Heart right ventricle (tissue), 16 donors: ENCODE measurements around the gene CALM3. TPM values are rescaled to one million over a fixed set of nuclear protein-coding genes. Genes with fewer than 3 reads are reported as not detected.
A peak's percentile ranks its signal among the peaks of the same experiment; 100 is the strongest.

Experiments used
- ATAC-seq, 8 donors: fragments of 200-7000 bp; cut with Tn5 transposase; one replicate each; pipeline ENCODE4 v1.9.1; 2020; ENCODE audit warnings: mild to moderate bottlenecking in 8 of 8, moderate library complexity in 8 of 8, moderate number of reproducible peaks in 1 of 8
- DNase-seq, 2 donors: peaks; one replicate each; pipeline ENCODE4 v3.0.0-alpha.2; 2020
- H3K27ac ChIP-seq, 10 donors: fragments of 200-600 bp; sonication (generic) in 2 of 10; one replicate each; pipeline versions ENCODE4 v1.5.0 to v1.8.0; 2020 to 2022; ENCODE audit warnings: mild to moderate bottlenecking in 3 of 10
- H3K27me3 ChIP-seq, 7 donors: fragments of 200-600 bp; one replicate each; pipeline ENCODE4 v1.8.0; 2021 to 2022; ENCODE audit warnings: mild to moderate bottlenecking in 2 of 7
- H3K36me3 ChIP-seq, 9 donors: fragments of 200-600 bp; sonication (generic) in 1 of 9; one replicate each; pipeline versions ENCODE4 v1.5.0 to v1.8.0; 2020 to 2022; ENCODE audit warnings: mild to moderate bottlenecking in 2 of 9
- H3K4me1 ChIP-seq, 9 donors: fragments of 200-600 bp; sonication (generic) in 1 of 9; one replicate each; pipeline versions ENCODE4 v1.5.0 to v1.8.0; 2020 to 2022; ENCODE audit warnings: mild to moderate bottlenecking in 4 of 9
- H3K4me3 ChIP-seq, 10 donors: fragments of 200-600 bp; sonication (generic) in 2 of 10; one replicate each; pipeline versions ENCODE4 v1.5.0 to v1.8.0; 2020 to 2022; ENCODE audit warnings: mild to moderate bottlenecking in 7 of 10, moderate library complexity in 2 of 10
- H3K9me3 ChIP-seq, 11 donors: fragments of 200-600 bp in 10 of 11; sonication (generic) in 2 of 11; one replicate each; pipeline versions ENCODE4 v1.5.0 to v1.8.0; 2013 to 2022; ENCODE audit warnings: mild to moderate bottlenecking in 2 of 11, control low read depth in 1 of 11, moderate library complexity in 1 of 11
- CTCF ChIP-seq, 9 donors: fragments of 200-600 bp; sonication (generic) in 2 of 9; IDR thresholded peaks; one replicate each; pipeline versions ENCODE4 v1.5.0 to v1.8.0; 2021 to 2022; ENCODE audit warnings: antibody characterized with exemption in 9 of 9, mild to moderate bottlenecking in 5 of 9, moderate library complexity in 1 of 9
- WGBS, 2 donors: extraction: QIAGEN DNeasy Blood & Tissue Kit; methylation state at CpG; one replicate each; pipeline ENCODE4 v1.1.7; 2013; ENCODE audit warnings: inconsistent platforms in 1 of 2; 5-methylcytosine and 5-hydroxymethylcytosine counted together
- intact Hi-C, 10 donors: fragments of 100-400 bp; cut with DNase I; formaldehyde crosslinking; loops; one replicate each; pipeline versions ENCODE4 v1.11.1 to v1.14.2; 2022
- polyA plus RNA-seq, 2 donors: library from polyadenylated mRNA; stranded (reverse); fragments of 200-250 nt; gene quantifications; one replicate each; pipeline ENCODE4 v1.2.3, GENCODE V29; 2013
- total RNA-seq, 10 donors: library from RNA; stranded (reverse); fragmentation: NEBNext Ultra II Directional in 3 of 10; extraction: Animal tissue kit (Norgen Biotek cat#: 25700) in 3 of 10; gene quantifications; one replicate each; pipeline versions ENCODE4 v1.2.1 to v1.2.4, GENCODE V29; 2021 to 2023
- donor health status: Arrhythmogenic right ventricular cardiomyopathy.
- donor health status: ischemic (EF 13 %, LVEDD 7.1; RV severe dilation, severe dysfunction).
- donor health status: healthy with polysubstance abuse.
- donor health status: DM: no; HTN: yes; CAD: no.
- donor health status: DM: no; HTN: no; CAD: no.
- donor health status: ischemic (EF 25% LVEDD 6.9; RV normal size, moderate dysfunction).
- donor health status: ischemic (EF 25% LVEDD 5.7; RV mildly dilated, moderate dysfunction).
- donor health status: healthy.
- donor health status: DM: yes; HTN: yes; CAD: no.
- donor health status: Ischemic cardiomyopathy.
- donor health status: ischemic (EF 35%, LVEDD 5.7; RV mildly dilated, moderate dysfunction).
- donor health status: nonischemic (EF 11% LVEDD 7.7; RV severe dilation, severe dysfunction).
- donor health status: DM: yes; HTN: yes; CAD: no.
- donor health status: PGD.
- donor health status: ischemic (EF 29% LVEDD 5.4; RV normal size, mild dysfunction).
- donor health status: nonischemic (EF 23%, LVEDD 6.1; RV moderate dilation, normal function).

Gene CALM3
- total and polyA plus RNA-seq, 12 donors = 214 to 488 (median 298) TPM

- ATAC-seq = no peak
- TF ChIP-seq CTCF (IDR thresholded peaks at IDR 0.05) = peak in 1 of 9 donors; percentile 45
Observed at GRCh38 chr19:46579361-46579879, 21.7 kb upstream of the CALM3 start.

GRCh38 chr19:46580247-46580646 lies 20.9 kb upstream of the CALM3 start:
- peaks cover 0 to 5% (median 0%) of the 10 kb centered on the region in 9 donors for H3K4me1 ChIP-seq
- peaks cover 0 to 11% (median 0%) of the 10 kb centered on the region in 11 donors for H3K9me3 ChIP-seq
- WGBS, 2 donors = 84 to 88% methylated on average over 2 of the region's 2 CpGs
- ATAC-seq = no peak
- no peaks in the 10 kb centered on the region for H3K27me3 ChIP-seq
- H3K4me3 ChIP-seq = no peak overlapping the region
- no peaks in the 10 kb centered on the region for H3K36me3 ChIP-seq
- DNase-seq = no peak
- intact Hi-C loops = no loop called here
- no peak overlapping the region for H3K27ac ChIP-seq
- no peak for TF ChIP-seq CTCF (IDR thresholded peaks at IDR 0.05)

More at GRCh38 chr19:46579361-46579879, 21.7 kb upstream of the CALM3 start:
- H3K4me3 ChIP-seq = no peak overlapping the region
- H3K4me1 ChIP-seq = peaks cover 0 to 5% (median 0%) of the 10 kb centered on the region in 9 donors
- H3K27me3 ChIP-seq = no peaks in the 10 kb centered on the region
- no peak overlapping the region for H3K27ac ChIP-seq
- 24 to 40% methylated on average over 8 of the region's 8 CpGs for WGBS, 2 donors
- DNase-seq = no peak
- intact Hi-C loops = no loop called here
- H3K9me3 ChIP-seq = peaks cover 0 to 11% (median 0%) of the 10 kb centered on the region in 11 donors
- H3K36me3 ChIP-seq = no peaks in the 10 kb centered on the region

GRCh38 chr19:46585539-46585938 lies 15.6 kb upstream of the CALM3 start:
- intact Hi-C loops = no loop called here
- Histone ChIP-seq H3K27ac (no peak overlapping the region), H3K27me3 (no peaks in the 10 kb centered on the region), H3K9me3 (peaks cover 0 to 11% (median 0%) of the 10 kb centered on the region in 11 donors), H3K4me3 (no peak overlapping the region), H3K36me3 (no peaks in the 10 kb centered on the region), H3K4me1 (peaks cover 0 to 6% (median 0%) of the 10 kb centered on the region in 9 donors)
- DNase-seq (no peak), ATAC-seq (no peak)
- TF ChIP-seq CTCF (IDR thresholded peaks at IDR 0.05) = no peak
- WGBS, 2 donors = 94 to 97% methylated on average over 1 of the region's 1 CpG

GRCh38 chr19:46586294-46586693 lies 14.8 kb upstream of the CALM3 start:
- ATAC-seq = no peak
- no peak for TF ChIP-seq CTCF (IDR thresholded peaks at IDR 0.05)
- H3K36me3 ChIP-seq = no peaks in the 10 kb centered on the region
- no peak overlapping the region for H3K27ac ChIP-seq
- peaks cover 0 to 3% (median 0%) of the 10 kb centered on the region in 11 donors for H3K9me3 ChIP-seq
- intact Hi-C loops = no loop called here
- H3K4me1 ChIP-seq = peaks cover 0 to 6% (median 0%) of the 10 kb centered on the region in 9 donors
- H3K27me3 ChIP-seq = no peaks in the 10 kb centered on the region
- 91 to 93% methylated on average over 4 of the region's 4 CpGs for WGBS, 2 donors
- no peak overlapping the region for H3K4me3 ChIP-seq
- no peak for DNase-seq
